Measurements from ENCODE around the gene FAM53B. TPM values are rescaled to one million over a fixed set of nuclear protein-coding genes. Genes with fewer than 3 reads are reported as not detected.

The FAM53B gene
- total RNA-seq, 1 donor from 2014 or later: 41.3 TPM

DNA sequence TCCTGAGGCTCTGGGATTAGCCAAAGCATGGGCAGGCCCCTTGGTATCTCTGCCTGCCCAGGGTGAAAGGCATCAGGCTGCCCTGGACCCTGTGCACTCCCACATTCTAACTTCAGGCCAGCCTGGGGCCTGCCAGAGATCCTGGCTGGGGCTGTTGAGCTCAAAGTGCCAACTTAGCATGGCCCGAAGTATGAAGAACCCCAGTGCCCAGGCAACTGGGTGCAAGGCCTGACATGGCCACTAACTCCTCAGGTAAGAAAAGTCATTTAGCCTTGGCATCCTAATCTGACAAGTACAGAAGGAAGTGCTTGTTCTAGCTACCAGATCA, 43.2 kb downstream of the FAM53B start:
- no peaks in the 10 kb centered on the region for H3K27me3 Mint-ChIP-seq (ENCODE audit: low read depth)

GRCh38 chr10:124700293-124701037, 43.7 kb downstream of the FAM53B start:
- TF ChIP-seq, protein P1, sequence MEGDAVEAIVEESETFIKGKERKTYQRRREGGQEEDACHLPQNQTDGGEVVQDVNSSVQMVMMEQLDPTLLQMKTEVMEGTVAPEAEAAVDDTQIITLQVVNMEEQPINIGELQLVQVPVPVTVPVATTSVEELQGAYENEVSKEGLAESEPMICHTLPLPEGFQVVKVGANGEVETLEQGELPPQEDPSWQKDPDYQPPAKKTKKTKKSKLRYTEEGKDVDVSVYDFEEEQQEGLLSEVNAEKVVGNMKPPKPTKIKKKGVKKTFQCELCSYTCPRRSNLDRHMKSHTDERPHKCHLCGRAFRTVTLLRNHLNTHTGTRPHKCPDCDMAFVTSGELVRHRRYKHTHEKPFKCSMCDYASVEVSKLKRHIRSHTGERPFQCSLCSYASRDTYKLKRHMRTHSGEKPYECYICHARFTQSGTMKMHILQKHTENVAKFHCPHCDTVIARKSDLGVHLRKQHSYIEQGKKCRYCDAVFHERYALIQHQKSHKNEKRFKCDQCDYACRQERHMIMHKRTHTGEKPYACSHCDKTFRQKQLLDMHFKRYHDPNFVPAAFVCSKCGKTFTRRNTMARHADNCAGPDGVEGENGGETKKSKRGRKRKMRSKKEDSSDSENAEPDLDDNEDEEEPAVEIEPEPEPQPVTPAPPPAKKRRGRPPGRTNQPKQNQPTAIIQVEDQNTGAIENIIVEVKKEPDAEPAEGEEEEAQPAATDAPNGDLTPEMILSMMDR (conservative IDR thresholded peaks at IDR 0.05): no peak
- Mint-ChIP-seq H3K27ac (ENCODE audit: unreplicated experiment) (no peak overlapping the region), H3K36me3 (ENCODE audit: low read depth) (peaks cover 6% of the 10 kb centered on the region), H3K9me3 (no peaks in the 10 kb centered on the region), H3K4me3 (no peak overlapping the region), H3K4me1 (peaks cover 11% of the 10 kb centered on the region), H3K27me3 (ENCODE audit: low read depth) (no peaks in the 10 kb centered on the region)
- no peak for DNase-seq (ENCODE audit: low read depth, low spot score)

More for the DNA sequence above, 43.2 kb downstream of the FAM53B start:
- H3K4me3 Mint-ChIP-seq: no peak overlapping the region
- no peaks in the 10 kb centered on the region for H3K9me3 Mint-ChIP-seq
- H3K4me1 Mint-ChIP-seq: peaks cover 11% of the 10 kb centered on the region
- peaks cover 2% of the 10 kb centered on the region for H3K36me3 Mint-ChIP-seq (ENCODE audit: low read depth)
- DNase-seq (ENCODE audit: low read depth, low spot score): no peak
- TF ChIP-seq, protein P1 (conservative IDR thresholded peaks at IDR 0.05): no peak
- peak overlapping the region; percentile 62 for H3K27ac Mint-ChIP-seq (ENCODE audit: unreplicated experiment)

DNA sequence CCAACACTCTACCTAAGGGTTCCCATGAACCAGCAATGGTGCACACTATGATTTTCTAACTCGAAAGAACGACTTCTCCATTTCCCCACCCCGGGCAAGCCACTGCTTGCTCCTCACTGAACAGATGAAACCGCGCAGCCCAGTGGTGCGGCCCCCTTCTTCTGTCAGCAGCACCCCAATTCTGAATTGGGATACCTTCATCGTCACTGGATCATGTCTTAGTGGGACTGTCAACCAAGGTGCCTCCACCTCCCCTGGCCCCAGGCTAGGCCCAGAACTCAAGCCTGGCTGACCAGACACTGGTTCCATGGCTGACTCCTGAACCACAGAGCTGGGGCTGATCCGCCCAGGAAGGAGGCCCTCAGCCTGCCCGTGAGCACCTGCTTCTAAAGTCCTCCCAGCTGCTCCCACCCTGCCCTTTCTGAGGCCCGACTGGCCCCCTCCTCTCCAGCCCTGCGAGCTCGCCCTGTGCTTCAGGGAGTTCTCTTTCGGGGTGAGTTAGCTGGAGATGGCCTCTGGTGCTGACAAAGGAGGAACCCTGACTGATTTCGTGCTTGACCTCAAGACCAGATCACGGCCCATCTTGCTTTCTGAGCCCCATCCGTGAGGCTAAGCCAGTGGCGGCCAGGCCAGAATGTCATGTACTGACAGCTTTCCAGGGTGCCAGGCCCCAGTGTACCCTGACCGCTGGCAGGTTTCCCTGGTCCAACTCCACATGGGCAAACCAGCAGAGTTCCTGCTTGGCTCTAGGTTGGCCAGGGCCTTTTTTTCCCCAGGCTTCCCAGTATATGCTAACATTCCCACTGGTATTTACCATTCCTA, 44.5 kb downstream of the FAM53B start:
- TF ChIP-seq, protein P1 (conservative IDR thresholded peaks at IDR 0.05): no peak
- no peak for DNase-seq (ENCODE audit: low read depth, low spot score)
- H3K27ac Mint-ChIP-seq (ENCODE audit: unreplicated experiment): peak overlapping the region; percentile 79
- H3K4me1 Mint-ChIP-seq: peaks cover 11% of the 10 kb centered on the region
- H3K27me3 Mint-ChIP-seq (ENCODE audit: low read depth): no peaks in the 10 kb centered on the region
- H3K4me3 Mint-ChIP-seq: no peak overlapping the region
- peaks cover 13% of the 10 kb centered on the region for H3K36me3 Mint-ChIP-seq (ENCODE audit: low read depth)
- H3K9me3 Mint-ChIP-seq: no peaks in the 10 kb centered on the region

DNA sequence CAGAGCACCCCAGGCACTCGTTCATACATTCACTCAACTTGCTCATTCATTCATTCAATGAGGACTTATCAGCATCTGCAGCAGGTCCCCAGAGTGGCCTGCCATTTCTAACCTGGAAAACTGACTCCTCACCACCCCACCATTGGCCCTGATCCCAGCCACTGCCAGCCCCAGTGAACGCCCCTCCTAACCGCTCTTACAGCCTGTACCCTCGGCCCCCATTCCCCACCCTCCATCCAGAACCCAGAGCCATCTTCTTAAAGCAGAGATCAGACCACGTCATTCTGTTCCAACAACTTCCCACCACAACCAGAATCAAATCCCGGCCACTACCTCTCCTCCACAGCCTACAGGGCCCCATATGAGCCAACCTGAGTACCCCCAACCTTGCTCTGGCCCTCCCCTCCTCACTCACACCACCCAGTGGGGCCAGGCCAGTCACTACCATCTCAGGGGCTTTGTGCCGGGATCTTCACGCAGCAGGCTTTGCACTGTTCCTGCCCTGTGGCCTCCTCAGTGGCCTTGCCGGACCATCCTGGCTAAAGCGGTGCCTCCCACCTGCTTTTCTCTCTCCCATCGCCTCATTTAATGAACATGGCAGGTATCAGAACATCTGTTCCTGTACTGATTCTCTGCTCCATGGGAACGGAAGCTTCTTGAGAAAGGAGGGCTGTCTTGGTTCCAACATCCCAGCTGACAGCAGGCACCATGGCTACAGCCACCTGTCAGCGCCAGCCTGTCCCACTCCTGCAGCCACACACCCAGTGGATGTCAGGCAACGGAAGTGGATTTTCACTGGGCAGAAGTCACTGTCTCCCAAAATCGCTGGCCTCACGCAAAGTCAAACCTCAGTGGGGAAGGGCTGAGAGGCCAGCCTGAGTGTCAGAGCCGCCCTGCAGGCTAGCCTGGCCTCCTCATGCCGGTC, 45.4 kb downstream of the FAM53B start:
- Mint-ChIP-seq H3K4me3 (no peak overlapping the region), H3K27me3 (ENCODE audit: low read depth) (no peaks in the 10 kb centered on the region), H3K27ac (ENCODE audit: unreplicated experiment) (peak overlapping the region; percentile 79), H3K36me3 (ENCODE audit: low read depth) (peaks cover 13% of the 10 kb centered on the region), H3K4me1 (peaks cover 16% of the 10 kb centered on the region), H3K9me3 (no peaks in the 10 kb centered on the region)
- TF ChIP-seq, protein P1 (conservative IDR thresholded peaks at IDR 0.05): no peak
- no peak for DNase-seq (ENCODE audit: low read depth, low spot score)

- DNase-seq (ENCODE audit: low read depth, low spot score): no peak
- Mint-ChIP-seq H3K4me1 (peaks cover 24% of the 10 kb centered on the region), H3K9me3 (no peaks in the 10 kb centered on the region), H3K27ac (ENCODE audit: unreplicated experiment) (no peak overlapping the region), H3K27me3 (ENCODE audit: low read depth) (no peaks in the 10 kb centered on the region), H3K36me3 (ENCODE audit: low read depth) (peaks cover 13% of the 10 kb centered on the region), H3K4me3 (no peak overlapping the region)
- TF ChIP-seq, protein P1 (conservative IDR thresholded peaks at IDR 0.05): no peak
These were observed 46.2 kb downstream of the FAM53B start for GRCh38 chr10:124697837-124698544.
